ENCODE results near the gene OSTF1.

OSTF1 gene

DNA sequence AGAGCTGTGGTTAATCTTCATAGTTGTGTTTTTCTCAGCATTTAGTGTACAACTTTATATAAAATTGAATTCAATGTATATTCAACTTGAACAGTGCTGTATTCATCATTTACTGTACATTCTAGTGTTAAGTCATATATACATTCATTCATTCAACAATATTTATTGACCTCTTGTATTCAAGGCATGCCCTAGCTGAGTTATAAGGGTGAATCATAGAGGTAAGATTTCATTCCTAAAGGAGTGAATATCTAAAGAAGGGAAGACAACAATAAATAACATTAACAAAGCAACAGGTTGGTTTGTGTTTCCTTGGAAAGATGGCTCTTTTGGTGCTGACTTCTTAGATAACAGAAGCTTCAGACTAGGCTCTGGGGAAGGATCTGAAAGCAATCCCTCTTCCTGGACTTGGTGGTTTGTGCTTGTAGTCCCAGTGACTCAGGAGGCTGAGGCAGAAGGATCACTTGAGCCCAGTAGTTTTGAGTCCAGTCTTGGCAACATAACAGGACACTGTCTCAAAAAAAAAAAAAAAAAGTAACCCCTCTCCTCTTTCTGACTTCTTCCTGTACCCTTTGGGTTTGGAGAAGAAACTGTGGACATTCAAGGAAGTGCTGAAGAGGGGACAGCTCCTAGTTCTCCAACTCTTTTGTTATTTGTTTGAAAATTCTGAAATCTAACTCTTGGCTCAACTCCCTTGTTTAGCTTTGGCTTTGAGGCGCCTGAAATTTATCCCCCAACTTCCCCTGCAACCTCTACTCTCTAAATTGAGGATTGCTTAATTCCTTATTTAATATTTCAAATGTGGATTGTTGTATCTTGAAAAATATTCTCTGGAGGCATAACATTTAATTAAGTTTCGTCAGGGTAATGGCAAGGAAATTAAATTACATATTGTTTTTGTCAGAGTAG, 80.2 kb downstream of the OSTF1 start:
- DNase-seq = no peak

DNA sequence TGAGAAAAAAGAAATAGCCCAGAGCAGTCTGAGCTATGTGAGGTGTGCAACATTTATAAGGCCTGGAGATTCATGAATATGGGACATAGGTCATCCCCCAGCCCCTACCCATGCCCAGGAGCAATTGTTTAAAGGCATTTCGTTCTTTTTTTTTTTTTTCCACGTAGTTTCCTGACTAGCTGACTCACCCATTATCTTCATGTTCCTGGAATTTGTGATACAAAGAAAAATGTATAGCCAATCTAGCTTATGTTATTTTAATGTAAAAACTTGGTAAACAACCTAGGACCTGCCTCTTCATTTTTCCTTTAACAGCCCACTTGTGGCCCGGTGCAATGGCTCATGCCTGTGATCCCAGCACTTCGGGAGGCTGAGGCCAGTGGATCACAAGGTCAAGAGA, 81.3 kb downstream of the OSTF1 start:
- no peak for DNase-seq

DNA sequence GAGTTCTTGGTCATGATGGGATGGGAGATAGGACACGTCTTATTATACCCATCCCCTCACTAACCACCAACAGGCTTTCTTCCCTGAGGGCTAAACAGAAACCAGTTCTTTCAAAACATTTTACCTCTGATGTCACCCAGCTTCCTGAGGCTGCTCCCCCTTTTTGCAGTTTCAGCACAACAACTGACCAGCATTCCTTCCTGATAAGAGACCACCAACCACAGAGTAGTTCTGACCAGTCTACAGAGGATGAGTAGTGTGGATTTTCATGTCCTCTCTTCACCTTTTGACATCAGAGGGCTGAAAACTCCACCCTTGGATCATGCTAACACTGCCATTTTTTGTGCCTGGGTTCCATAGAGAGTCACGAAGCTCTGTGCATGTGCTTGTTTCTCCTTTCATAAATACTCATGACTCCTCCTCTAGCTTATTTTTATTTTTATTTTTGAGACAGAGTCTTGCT, 82.6 kb downstream of the OSTF1 start:
- no peak for DNase-seq

DNA sequence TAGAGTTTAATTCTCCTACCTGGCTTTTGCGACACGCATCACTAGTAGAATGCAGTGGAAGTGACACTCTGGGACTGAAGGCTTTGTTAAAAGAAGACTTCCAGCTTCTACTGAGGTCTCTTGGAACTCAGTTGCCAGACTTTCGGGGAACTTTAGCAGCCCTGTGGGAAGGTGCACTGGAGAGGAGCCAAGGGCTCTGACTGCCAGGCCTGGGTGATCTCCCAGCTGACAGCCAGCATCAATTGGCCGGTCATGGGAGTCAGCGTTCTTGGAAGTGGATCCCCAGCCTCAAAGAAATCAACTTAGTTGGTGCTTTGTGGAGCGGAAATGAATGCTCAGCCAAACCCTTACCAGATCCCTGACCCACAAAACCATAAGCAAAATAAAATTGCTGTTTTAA, 87.1 kb downstream of the OSTF1 start:
- DNase-seq = no peak

DNA sequence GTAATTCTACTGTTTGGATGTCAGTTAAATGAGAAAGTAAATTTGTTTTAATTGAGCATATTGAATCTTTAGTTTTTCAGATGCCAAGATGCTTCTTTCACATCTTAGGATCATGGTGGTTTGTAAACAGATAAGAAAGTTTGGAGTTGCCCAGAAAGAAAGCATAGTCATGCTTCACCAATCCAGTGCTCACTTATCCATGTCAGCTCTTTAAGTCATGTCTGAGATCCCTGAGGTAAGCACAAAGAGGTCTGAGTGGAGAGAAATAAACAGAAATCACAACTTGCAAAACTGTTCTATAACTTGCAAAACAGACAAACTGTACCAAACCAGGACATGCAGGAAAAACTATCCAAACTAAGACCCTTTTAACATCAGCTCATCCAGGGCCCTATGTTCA, 87.7 kb downstream of the OSTF1 start:
- DNase-seq = no peak

DNA sequence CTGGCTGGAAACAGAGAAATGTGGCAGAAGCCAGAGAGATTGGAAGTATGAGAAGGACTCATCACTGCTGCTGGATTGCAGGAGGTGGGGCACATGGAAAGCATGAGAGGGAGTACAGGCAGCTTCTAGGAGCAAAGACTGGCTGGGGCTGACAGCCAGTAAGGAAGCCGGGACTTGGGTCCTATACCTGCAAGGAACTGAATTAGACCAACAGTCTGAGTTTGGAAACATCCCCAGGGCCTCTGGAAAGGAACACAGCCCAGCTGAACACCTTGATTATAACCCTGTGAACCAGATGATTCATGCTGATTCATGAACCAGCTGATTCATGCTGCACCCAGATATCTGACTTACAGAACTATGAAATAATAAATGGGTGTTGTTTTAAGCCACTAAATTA, 93.4 kb downstream of the OSTF1 start:
- no peak for DNase-seq

DNA sequence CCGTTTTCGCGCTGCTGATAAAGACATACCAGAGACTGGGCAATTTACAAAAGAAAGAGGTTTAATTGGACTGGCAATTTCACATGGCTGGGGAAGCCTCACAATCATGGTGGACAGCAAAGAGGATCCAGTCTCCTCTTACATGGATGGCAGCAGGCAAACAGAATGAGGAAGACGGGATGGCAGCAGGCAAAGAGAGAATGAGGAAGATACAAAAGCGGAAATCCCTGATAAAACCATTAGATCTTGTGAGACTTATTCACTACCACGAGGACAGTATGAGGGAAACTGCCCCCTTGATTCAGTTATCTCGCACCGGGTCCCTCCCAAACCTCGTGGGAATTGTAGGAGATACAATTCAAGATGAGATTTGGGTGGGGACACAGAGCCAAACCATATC, 95.0 kb downstream of the OSTF1 start:
- no peak for DNase-seq

DNA sequence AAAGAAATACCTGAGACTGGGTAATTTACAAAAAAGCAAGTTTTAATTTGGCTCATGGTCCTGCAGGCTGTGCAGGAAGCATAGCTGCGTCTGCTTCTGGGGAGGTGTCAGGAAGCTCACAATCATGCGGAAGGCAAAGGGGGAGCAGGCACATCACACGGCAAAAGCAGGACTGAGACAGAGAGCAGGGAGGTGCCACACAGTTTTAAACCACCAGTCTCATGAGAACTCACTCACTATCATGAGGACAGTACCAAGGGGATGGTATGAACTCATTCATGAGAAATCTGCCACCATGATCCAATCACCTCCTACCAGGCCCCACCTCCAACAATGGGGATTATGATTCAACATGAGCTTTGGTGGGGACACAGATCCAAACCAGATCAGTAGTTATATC, 96.2 kb downstream of the OSTF1 start:
- no peak for DNase-seq

DNA sequence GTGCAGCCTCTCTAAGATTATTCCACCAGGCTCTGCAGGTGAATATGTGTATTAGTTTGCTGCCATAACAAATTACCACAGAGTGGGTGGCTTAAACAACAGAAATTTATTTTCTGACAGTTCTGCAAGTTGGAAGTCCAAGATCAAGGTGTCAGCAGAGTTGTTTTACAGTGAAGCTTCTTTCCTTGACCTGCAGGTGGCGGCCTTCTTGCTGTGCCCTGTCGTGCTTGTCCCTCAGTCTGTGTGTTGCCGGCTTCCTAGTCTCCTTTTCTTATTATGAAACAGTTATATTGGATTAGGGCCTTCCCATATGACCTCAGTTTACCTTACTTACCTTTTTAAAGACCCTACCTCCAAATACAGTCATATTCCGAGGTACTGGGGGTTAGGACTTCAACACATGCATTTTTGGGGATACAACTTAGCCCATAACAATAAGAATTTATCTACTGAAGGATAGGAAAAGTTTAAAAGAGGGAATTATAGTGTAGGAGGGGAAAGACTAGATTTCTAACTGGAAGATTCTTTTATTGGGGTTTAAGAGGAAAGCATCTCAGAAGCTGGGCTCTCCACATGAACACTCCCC, 97.4 kb downstream of the OSTF1 start:
- DNase-seq = peak; percentile 50

DNA sequence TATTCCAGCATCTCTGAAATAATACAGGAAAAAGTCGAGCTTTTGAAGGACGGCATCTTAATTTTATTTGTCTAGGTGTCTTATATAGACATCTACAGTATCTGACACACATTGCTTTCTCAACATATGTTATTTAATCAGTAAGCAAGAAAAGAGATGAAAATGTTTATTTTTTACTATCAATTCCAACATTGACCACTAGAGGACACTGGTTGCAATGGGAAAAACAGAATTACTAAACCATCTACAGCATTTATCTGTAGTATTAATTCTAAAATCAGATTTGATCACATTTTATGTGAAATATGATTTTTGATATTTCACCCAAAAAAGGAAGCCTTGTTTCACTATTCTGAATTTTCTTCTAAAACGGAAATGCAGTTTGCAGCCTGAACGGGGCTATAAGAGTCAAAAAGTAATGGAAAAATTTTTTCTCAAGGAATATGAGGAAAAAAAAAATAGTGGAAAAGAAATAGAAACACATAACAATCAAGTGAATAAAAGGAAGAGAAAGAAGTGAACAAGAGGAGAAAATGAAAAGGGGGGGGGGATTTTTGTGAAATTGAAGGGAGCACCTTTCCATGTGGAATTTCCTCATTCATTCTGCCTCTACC, 98.6 kb downstream of the OSTF1 start:
- peak; percentile 50 for DNase-seq

DNA sequence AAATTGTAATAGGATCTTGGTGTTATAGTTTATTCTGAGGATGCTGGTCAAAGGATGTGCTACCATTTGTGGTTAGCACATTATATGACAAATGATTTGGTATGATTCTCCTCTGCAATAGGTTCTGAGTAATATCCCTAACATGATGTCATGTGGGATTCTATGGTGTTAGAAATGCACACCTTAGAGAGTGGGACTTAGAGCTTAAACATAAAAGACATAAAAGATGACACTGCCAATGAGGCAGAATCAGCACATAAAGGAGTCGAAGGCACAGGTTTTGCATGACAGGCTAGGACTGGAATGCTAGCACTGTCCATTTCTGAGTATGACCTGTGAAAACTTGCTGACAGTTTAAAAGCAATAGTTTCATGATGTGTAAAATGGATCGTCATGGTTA, 100.4 kb downstream of the OSTF1 start:
- DNase-seq = no peak

DNA sequence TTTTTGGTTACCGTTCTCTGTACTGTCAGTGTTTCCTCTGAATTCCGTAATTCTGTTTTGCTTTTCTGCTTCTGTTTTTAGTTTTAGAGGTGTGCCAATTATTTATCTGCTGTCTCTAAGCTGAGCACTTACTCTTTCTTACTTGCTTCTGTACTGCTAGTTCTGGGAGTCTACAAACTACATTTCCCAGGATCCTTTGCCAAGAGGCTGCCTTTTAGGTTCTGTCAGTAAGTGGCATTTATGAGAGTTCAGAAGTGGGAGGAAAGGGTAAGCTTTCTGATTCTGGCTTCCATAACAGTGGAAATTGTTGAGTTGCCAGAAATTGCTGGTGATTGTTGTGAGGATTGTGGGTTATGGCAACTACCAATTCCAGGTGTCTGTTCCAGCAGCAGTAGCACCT, 102.4 kb downstream of the OSTF1 start:
- peak; percentile 13 for DNase-seq

Measured in CD4-positive, alpha-beta T cell treated with Interleukin-21 for 1 hour (primary cell).